HG03457 (cell line): ENCODE results near the gene SAYSD1.
A peak's percentile ranks its signal among the peaks of the same experiment; 100 is the strongest.
"Not testable (repeated sequence)": the region's sequence is repeated elsewhere in the genome, so short reads cannot be mapped to it uniquely, and the experiment has no call there.

Experiments used
- ATAC-seq: cut with Tn5 transposase; IDR thresholded peaks from one replicate; pipeline ENCODE4 v1.9.1; 2021; ENCODE audit warnings: moderate number of reproducible peaks; ENCODE audit not compliant: unreplicated experiment

Gene SAYSD1

DNA sequence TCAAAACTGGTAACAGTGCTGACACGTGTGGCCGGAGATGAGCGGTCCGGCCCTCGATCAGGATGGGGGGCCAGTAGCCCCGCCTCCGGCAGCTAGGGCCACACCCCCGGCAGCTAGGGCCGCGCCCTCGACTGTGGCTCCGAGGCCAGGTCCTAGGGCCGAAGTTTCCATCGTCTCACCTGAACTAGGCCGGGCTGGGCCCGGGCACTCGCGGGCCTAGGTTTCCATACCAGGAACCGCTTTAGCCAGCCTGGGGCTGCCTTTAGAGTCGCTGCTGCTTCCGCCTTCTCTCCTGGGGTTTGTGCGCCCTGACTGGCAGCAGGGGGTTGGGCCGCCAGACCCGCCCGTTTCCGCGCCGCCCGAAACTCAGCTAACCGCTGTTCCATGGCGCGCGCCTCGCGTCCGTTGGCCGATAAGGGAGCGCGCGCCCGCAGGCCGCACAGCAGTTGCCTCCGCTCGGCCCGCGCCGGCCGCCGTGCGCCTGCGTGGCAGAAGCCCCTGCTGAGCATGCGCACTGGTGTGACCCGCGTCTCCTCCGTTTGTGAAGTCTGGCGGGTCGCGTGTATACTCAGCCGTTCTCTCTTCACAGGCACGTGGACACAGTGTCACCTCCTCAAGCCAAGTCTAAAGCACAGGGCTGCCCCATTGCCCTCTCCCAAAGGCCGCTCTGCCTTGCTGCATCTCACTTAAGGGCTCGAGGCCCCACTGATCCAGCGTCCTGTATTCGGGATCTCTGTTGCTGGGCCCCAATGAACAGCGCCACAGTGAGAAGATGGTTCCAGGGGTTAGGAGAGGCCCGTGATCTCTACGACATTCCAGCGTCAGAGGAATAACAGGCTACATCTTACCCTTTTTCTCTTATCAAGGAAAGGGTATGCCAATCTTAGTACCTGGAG lies at the start of gene SAYSD1:
TSS of gene SAYSD1 (minus strand) at position 483 of the 896 bp plus-strand sequence. CDS start at position 386, 97 bp downstream.
- ATAC-seq: peak; percentile 83

DNA sequence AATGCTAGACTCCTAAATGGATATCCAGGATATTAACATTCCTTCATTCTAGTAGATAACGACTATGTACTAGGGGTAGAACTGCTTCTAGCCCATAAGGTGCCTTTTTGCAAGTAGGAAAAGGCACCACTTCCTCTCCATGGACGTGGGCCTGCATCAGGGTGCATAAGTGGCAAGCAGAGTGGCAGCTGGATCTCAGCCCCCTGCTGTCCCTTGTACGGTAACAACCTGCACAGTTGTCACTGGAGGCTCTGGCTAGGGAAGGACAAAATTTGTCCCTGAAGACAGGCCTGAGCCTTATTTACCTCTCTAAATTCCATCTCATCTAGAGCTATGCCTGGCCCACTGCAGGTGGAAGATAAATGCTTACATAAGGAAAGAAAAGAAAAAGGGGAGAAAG lies 42.5 kb upstream of the SAYSD1 start:
- ATAC-seq: no peak

- no peak for ATAC-seq
Measured at GRCh38 chr6:39156801-39157200, 41.8 kb upstream of the SAYSD1 start.

DNA sequence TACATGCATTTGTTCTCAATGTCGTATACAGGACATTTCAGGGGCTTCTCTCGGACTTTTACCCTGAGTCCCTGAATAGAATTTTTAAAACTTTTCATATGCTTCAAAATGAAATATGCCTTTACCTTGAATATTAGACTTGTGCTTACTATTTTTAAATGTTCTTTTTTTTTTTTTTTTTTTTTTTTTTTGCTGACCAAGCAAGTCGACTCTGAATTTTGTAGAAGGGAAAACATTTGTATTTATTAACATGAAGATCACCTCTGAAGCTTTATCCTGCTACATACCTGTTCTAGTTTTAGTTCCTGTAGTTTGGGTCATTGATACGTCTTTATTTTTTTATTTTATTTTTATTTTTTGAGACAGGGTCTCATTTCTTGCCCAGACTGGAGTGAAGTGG lies 39.7 kb upstream of the SAYSD1 start:
- no peak for ATAC-seq

DNA sequence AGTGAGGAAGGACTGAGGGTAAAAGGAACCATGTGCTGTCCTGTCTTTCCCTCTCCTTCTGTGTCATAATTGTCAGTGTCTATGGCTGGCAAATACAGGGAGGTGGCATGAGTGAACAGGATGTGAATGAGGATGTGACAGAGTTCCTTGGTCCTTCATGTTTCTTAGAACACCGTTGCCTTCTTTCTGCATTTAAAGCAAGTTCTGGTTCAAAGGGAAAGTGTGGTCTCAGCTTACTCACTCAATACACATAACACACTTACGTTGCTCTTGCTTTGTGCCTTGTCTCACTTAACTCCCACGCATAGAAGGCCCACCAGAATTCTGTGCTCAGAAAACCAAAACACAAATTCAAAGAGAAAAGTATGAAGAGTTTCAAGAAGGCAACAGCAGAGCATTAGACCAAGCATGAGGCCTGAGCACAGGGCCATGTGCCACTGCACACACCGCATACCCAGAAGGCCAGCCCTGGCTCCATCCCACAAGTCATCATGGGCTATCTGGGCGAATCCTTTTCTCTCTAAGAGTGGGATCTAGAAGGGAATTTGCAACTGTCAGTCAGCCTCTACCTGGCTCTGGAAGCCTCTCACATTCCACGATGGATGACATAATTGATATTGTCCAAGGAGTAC lies 38.9 kb upstream of the SAYSD1 start:
- ATAC-seq: no peak

DNA sequence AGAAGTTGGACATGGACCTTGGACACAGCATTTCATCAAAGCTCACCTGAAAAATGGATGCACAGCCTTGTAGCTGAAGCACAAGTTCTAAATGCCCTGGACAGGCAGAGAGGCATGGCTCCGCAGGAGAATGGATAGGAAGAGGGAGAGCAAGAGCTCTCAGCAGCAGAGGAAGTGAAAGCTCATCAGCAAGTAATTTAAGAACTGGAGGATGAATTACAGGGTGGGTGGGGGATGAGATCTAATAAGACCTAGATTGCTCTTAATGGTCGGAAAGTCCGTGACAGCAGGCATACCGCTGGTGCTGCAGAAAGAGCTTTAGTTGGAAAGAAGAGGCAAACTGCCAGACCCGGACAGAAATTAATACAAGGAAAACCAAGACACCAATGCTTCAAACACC lies 37.3 kb upstream of the SAYSD1 start:
- no peak for ATAC-seq

DNA sequence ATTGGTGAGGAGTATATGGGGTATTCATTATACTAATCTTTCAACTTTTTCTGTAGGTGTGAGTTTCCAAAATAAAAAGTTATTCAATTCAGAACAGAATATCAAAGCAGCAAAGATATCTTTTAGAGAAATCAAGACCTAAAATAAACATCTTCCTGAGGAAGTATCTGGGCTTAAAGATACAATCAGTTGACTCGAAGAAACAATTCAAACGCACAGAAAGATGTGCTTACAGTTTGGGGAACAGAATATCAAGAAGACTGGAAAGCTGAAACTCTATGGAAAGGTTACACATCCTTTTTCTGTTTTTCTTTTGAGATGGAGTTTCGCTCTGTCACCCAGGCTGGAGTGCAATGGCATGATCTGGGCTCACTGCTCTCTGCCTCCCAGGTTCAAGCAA lies 36.2 kb upstream of the SAYSD1 start:
- ATAC-seq: no peak

GRCh38 chr6:39144481-39145173 lies 29.6 kb upstream of the SAYSD1 start:
- no peak for ATAC-seq

DNA sequence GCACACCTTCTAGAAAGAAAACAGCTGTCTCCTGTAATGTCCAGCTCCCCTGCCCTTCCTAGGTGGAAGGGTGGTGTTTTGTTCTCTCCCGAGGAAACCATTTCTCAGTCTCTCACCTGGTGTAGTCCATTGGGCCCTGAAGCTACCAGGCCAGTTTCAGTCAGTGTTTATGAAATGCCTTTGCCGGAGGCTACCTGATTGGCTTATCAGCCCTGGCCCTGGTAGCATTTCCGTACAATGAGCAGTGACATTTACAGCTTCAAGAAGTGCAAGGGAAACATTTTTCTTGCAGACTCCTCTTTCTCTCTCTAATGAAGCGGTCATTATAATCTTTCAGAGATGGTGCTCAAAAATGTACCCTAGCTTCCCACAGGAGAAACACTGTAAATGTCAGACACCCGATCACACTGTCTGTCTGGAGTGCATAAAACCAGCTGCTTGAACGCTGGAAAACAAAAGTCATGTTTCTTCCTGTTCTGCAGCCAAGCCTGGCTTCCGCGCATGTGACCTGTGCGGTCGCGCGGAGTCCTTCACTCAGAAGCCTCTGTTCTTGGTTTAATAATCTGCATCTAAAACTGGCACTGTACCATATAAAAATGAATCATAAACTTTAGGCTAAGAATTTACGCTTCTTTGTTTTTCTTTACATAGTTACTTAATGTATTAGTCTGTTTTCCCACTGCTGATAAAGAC lies 28.4 kb upstream of the SAYSD1 start:
- ATAC-seq: no peak

GRCh38 chr6:39140556-39141167 lies 25.7 kb upstream of the SAYSD1 start:
- no peak for ATAC-seq

DNA sequence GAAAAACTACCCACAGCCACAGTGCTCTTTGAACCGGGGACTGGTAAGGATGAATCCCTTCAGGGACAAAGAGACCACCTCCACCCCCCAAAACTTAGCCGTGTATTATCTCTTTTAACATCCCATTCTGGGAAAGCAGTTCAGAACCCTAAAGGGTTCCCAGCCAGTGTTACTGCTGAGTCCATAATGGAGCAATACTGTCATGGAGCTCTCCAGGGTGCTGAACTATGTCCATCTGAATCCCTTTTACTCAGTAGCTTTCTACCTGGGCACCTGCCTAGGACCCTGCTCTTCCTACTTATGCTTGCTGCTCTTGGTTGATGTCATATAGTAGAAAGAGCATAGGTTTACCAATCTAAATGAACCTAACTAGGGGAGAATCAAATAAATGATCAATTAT lies 22.3 kb upstream of the SAYSD1 start:
- no peak for ATAC-seq

DNA sequence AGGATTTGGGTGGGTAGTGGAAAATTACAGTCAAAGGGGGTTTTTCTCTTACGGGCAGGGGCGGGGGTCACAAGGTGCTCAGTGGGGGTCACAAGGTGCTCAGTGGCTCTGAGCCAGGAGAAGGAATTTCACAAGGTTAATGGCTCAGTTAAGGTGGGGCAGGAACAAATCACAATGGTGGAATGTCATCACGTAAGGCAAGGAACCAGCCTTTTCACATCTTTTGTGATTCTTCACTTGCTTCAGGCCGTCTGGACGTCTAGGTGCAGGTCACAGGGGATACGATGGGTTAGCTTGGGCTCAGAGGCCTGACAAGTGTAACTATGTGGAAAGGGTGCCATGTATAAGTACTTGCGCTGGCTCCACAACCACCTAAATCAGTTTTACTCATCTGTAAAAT lies 21.2 kb upstream of the SAYSD1 start:
- ATAC-seq: not testable (repeated sequence)

- not testable (repeated sequence) for ATAC-seq
Measured at GRCh38 chr6:39134761-39135160, 19.8 kb upstream of the SAYSD1 start.

DNA sequence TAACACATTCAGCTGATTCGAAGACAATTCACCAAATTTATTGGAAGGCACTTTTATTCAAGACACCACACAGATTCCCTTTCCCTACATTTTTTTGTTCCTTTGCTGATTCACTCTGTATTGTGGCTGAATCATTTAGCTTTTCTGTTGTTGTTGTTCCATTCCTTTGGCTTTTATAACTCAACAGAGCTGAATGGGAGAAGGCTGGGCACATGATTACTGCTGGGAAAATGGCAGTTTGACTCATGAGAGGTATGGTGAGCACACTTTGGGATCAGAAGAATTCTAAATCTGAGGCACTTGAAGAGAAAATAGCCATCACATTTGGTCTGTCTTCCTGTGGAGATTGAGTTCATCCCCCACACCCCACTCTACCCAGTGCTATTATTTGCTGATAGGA lies 15.7 kb upstream of the SAYSD1 start:
- no peak for ATAC-seq

DNA sequence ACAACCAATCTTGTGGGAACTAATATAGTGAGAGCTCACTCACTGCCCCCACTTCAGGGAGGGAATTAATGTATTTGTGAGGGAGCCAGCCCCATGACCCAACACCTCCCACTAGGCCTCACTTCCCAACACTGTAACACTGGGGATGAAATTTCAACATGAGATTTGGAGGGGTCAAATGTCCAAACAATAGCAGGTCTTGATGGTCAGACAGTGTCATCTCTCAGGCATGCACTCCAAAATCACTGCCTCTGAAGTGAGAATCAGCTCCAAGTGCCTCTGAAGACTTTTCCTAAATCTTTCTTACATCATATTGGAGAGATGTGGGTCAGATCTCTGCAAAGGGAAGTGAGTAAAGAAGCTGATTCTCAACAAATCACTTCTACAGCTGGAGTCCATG lies 13.8 kb upstream of the SAYSD1 start:
- ATAC-seq: no peak

DNA sequence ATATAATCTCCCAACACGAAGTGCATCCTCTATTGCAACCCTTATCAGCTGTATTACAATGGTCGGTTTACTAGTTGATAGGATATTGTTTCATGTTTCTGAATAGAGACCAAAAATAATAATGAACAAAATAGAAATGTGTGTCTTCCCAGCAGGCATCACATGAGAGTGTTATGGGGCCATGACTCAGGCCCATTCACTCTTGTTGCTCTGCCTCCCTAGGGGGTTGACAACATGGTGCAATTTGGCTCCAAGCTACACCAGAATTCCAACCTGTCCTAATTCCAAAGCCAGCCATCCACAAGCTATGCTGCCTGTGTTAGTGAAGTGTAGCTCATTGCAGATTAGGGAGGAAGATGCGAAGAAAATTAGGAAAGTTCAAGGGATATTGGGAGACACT lies 13.1 kb upstream of the SAYSD1 start:
- ATAC-seq: no peak

- ATAC-seq: no peak
Measured at GRCh38 chr6:39124114-39124513, 9.1 kb upstream of the SAYSD1 start.

GRCh38 chr6:39118921-39119320 lies 3.9 kb upstream of the SAYSD1 start:
- ATAC-seq: no peak

DNA sequence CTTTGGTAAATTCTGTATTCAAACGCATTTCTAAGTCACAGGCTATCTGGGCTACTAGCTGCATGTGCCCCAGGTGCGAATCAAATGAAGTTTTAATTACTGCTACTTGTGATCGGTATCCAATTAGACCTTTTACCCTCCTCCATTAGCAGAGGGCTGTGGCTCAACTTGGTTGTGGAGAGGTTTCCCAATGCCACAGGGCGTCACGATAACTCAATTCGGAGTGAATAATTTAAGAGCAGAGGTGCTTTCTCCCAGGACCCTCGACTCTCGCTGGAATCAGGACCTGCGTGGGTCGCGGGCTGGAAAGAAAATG lies 640 bp downstream of the SAYSD1 start:
- peak; percentile 3 for ATAC-seq

- no peak for ATAC-seq
Measured at GRCh38 chr6:39113788-39114187, 1.2 kb downstream of the SAYSD1 start.

DNA sequence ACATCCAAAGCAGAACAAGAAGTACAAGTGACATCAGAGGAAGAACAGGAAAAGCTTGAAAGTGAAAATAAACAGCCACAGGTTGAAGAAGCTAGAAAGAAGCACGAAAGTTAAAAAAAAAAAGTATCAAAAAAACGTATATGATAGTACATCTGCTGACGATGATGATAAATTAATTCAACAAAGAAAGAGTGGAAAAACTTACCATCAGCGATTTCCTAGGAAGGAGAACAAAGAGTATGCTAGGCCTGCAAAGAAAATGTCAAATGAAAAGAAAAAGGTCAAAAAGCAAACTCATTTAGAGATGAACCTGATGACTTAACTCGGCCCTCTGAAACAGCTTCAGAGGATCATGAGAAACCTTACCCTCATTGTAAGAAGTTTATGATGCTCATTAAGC lies 3.7 kb downstream of the SAYSD1 start:
- ATAC-seq: no peak
